Glomerular visceral epithelial cell (primary cell): ENCODE measurements around the gene MSL3B.

Experiments
- DNase-seq: peaks from one replicate; pipeline ENCODE4 v3.0.0-alpha.2; 2016; ENCODE audit errors: extremely low spot score

MSL3B gene

GRCh38 chr2:233817361-233817911 is 50.8 kb downstream of the MSL3B start:
- DNase-seq = no peak

- DNase-seq = no peak
Observed at GRCh38 chr2:233816771-233817170, 51.4 kb downstream of the MSL3B start.

- no peak for DNase-seq
Observed at GRCh38 chr2:233816334-233816733, 51.9 kb downstream of the MSL3B start.

GRCh38 chr2:233815861-233816260 is 52.3 kb downstream of the MSL3B start:
- DNase-seq = no peak
